ENCODE data around the gene MAPK7. TPM values are rescaled to one million over a fixed set of nuclear protein-coding genes. Genes with fewer than 3 reads are reported as not detected.

MAPK7 gene
- total and polyA plus RNA-seq, 2 of the 8 experiments (the other 6 are each of a cell fraction or from before 2014, with no cell fraction given) = 15.2 to 28.1 TPM

GRCh38 chr17:19331543-19332245 lies 46.6 kb upstream of the MAPK7 start (continued):
- no peak for TF ChIP-seq MAFK (IDR thresholded peaks at IDR 0.05; ENCODE audit: low read depth, low read length)
- TF ChIP-seq TEAD4 (IDR thresholded peaks at IDR 0.05; ENCODE audit: low read depth, low read length) = no peak
- no peak for TF ChIP-seq TCF12 (IDR thresholded peaks at IDR 0.05; ENCODE audit: low read depth, low read length)

All from H1 (cell line).